ENCODE data around the gene EPHB1.

DNA sequence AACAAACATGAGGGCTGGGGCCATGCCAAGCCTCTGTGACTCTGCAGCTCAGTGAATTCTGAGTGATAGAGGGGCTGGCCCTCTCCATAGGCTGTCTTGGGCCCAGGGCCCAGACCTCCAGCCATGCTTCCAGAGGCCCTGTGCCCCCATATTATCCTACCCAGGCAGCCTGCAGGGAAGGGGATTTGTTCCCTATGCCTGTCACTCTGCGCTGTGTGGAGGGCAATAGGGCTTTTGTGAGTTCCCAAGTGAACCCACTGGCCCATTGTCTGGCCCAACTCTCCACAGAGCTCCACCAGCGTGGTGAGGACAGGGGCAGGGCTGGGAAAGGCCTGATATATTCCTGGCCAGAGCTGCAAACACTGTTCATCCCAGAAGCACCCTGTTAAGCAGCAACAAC lies 113.2 kb downstream of the EPHB1 start:
- TF ChIP-seq, protein P1, sequence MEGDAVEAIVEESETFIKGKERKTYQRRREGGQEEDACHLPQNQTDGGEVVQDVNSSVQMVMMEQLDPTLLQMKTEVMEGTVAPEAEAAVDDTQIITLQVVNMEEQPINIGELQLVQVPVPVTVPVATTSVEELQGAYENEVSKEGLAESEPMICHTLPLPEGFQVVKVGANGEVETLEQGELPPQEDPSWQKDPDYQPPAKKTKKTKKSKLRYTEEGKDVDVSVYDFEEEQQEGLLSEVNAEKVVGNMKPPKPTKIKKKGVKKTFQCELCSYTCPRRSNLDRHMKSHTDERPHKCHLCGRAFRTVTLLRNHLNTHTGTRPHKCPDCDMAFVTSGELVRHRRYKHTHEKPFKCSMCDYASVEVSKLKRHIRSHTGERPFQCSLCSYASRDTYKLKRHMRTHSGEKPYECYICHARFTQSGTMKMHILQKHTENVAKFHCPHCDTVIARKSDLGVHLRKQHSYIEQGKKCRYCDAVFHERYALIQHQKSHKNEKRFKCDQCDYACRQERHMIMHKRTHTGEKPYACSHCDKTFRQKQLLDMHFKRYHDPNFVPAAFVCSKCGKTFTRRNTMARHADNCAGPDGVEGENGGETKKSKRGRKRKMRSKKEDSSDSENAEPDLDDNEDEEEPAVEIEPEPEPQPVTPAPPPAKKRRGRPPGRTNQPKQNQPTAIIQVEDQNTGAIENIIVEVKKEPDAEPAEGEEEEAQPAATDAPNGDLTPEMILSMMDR (conservative IDR thresholded peaks at IDR 0.05 in 1 of 2, IDR thresholded peaks at IDR 0.05 in 1 of 2; ENCODE audit: extremely low read depth in 1 of 2, insufficient read depth in 1 of 2, low read depth in 1 of 2, low read length in 2 of 2) = no peak
- TF ChIP-seq EZH2 (IDR thresholded peaks at IDR 0.05; ENCODE audit: borderline replicate concordance, low read length) = no peak

Measured in mammary epithelial cell (primary cell).